H9 (cell line): Measurements from ENCODE around the gene KRTAP10-8. TPM values are rescaled to one million over a fixed set of nuclear protein-coding genes. Genes with fewer than 3 reads are reported as not detected.

Source experiments
- DNase-seq: peaks from one replicate; pipeline ENCODE4 v3.0.0-alpha.2; 2017
- H2AFZ ChIP-seq: one replicate; pipeline ENCODE4 v1.6.1; 2013; ENCODE audit warnings: mild to moderate bottlenecking, low read length, control low read depth, moderate library complexity
- H2AK5ac ChIP-seq: 2 replicates; pipeline ENCODE4 v1.6.1; 2013; ENCODE audit warnings: low read length, control low read depth, mixed read lengths; ENCODE audit not compliant: insufficient read length
- H2BK120ac ChIP-seq: one replicate; pipeline ENCODE4 v1.6.1; 2013; ENCODE audit warnings: low read depth, mild to moderate bottlenecking, low read length, control low read depth, inconsistent platforms; ENCODE audit not compliant: poor library complexity, severe bottlenecking
- H2BK12ac ChIP-seq: 2 replicates; pipeline ENCODE4 v1.6.1; 2013; ENCODE audit warnings: low read length, control low read depth, mixed read lengths, low read depth; ENCODE audit not compliant: insufficient read length
- H2BK15ac ChIP-seq: 2 replicates; pipeline ENCODE4 v1.6.1; 2013; ENCODE audit warnings: low read depth, low read length, control low read depth
- H2BK20ac ChIP-seq: one replicate; pipeline ENCODE4 v1.6.1; 2013; ENCODE audit warnings: low read depth, mild to moderate bottlenecking, low read length, control low read depth, inconsistent platforms; ENCODE audit not compliant: poor library complexity, severe bottlenecking
- H2BK5ac ChIP-seq: 2 replicates; pipeline ENCODE4 v1.6.1; 2013; ENCODE audit warnings: low read length, control low read depth, mixed read lengths; ENCODE audit not compliant: insufficient read length
- H3K14ac ChIP-seq: 2 replicates; pipeline ENCODE4 v1.6.1; 2013; ENCODE audit warnings: low read length, control low read depth; ENCODE audit not compliant: insufficient read depth
- H3K18ac ChIP-seq: 2 replicates; pipeline ENCODE4 v1.6.1; 2013; ENCODE audit warnings: low read depth, mild to moderate bottlenecking, mixed read lengths, low read length, control low read depth; ENCODE audit not compliant: insufficient read length
- H3K23ac ChIP-seq: 2 replicates; pipeline ENCODE4 v1.6.1; 2013; ENCODE audit warnings: low read length, control low read depth, mixed read lengths, low read depth; ENCODE audit not compliant: insufficient read length
- H3K23me2 ChIP-seq: 2 replicates; pipeline ENCODE4 v1.6.1; 2013; ENCODE audit warnings: low read depth, mild to moderate bottlenecking, mixed read lengths, low read length, control low read depth; ENCODE audit not compliant: insufficient read length, poor library complexity, severe bottlenecking
- H3K27ac ChIP-seq: 2 replicates; pipeline ENCODE4 v1.5.1; 2013; ENCODE audit warnings: low read length, control low read depth, mixed read lengths, low read depth; ENCODE audit not compliant: insufficient read length
- H3K27me3 ChIP-seq: 2 replicates; pipeline ENCODE4 v1.6.1; 2013; ENCODE audit warnings: low read length, control low read depth, inconsistent platforms; ENCODE audit not compliant: insufficient read depth
- H3K4ac ChIP-seq: 2 replicates; pipeline ENCODE4 v1.6.1; 2013; ENCODE audit warnings: low read depth, mild to moderate bottlenecking, control low read depth, inconsistent platforms, low read length, moderate library complexity
- H3K4me1 ChIP-seq: 2 replicates; pipeline ENCODE4 v1.6.1; 2013; ENCODE audit warnings: low read length, control low read depth, inconsistent platforms; ENCODE audit not compliant: insufficient read depth
- H3K4me2 ChIP-seq: 2 replicates; pipeline ENCODE4 v1.6.1; 2013; ENCODE audit warnings: low read length, control low read depth, mixed read lengths; ENCODE audit not compliant: insufficient read length, insufficient read depth
- H3K56ac ChIP-seq: 2 replicates; pipeline ENCODE4 v1.6.1; 2013; ENCODE audit warnings: low read depth, mild to moderate bottlenecking, mixed read lengths, low read length, control low read depth; ENCODE audit not compliant: insufficient read length
- H3K79me1 ChIP-seq: 2 replicates; pipeline ENCODE4 v1.6.1; 2013; ENCODE audit warnings: low read depth, mild to moderate bottlenecking, moderate library complexity, low read length, control low read depth, inconsistent platforms; ENCODE audit not compliant: insufficient read depth, poor library complexity, severe bottlenecking
- H3K79me2 ChIP-seq: 2 replicates; pipeline ENCODE4 v1.6.1; 2013; ENCODE audit warnings: low read length, control low read depth, inconsistent platforms; ENCODE audit not compliant: insufficient read depth
- H3K9ac ChIP-seq: 2 replicates; pipeline ENCODE4 v1.6.1; 2013; ENCODE audit warnings: low read length, control low read depth, mixed read lengths; ENCODE audit not compliant: insufficient read length; ENCODE audit errors: extremely low read depth
- H3K9me3 ChIP-seq: one replicate; pipeline ENCODE4 v1.6.1; 2013; ENCODE audit warnings: low read depth, low read length, inconsistent platforms; ENCODE audit not compliant: control insufficient read depth
- H3T11ph ChIP-seq: one replicate; pipeline ENCODE4 v1.6.1; 2013; ENCODE audit warnings: mild to moderate bottlenecking, low read length, control low read depth, inconsistent platforms
- H4K20me1 ChIP-seq: one replicate; pipeline ENCODE4 v1.6.1; 2013; ENCODE audit not compliant: control insufficient read depth, insufficient read length, insufficient read depth
- H4K5ac ChIP-seq: 2 replicates; pipeline ENCODE4 v1.6.1; 2013; ENCODE audit warnings: low read depth, mild to moderate bottlenecking, mixed read lengths, low read length, control low read depth; ENCODE audit not compliant: insufficient read length
- H4K8ac ChIP-seq: replicated peaks from 2 replicates; pipeline ENCODE4 v1.6.1; 2013; ENCODE audit warnings: low read length, control low read depth, mixed read lengths, low read depth; ENCODE audit not compliant: insufficient read length
- H4K91ac ChIP-seq: 2 replicates; pipeline ENCODE4 v1.6.1; 2013; ENCODE audit warnings: low read depth, mild to moderate bottlenecking, moderate library complexity, mixed read lengths, low read length, control low read depth; ENCODE audit not compliant: insufficient read length
- H3K27ac Mint-ChIP-seq, 3 experiments: 2 replicates in 2 of 3; 3 replicates in 1 of 3; pipeline ENCODE4 v1.8.0; 2020 to 2021; ENCODE audit warnings: mixed read lengths in 3 of 3, mild to moderate bottlenecking in 1 of 3, moderate library complexity in 1 of 3
- H3K27me3 Mint-ChIP-seq: 2 replicates; pipeline ENCODE4 v1.8.0; 2021; ENCODE audit warnings: low read depth, mild to moderate bottlenecking, moderate library complexity, mixed read lengths
- H3K36me3 Mint-ChIP-seq, 3 experiments: 2 replicates in 2 of 3; 3 replicates in 1 of 3; pipeline ENCODE4 v1.8.0; 2020 to 2021; ENCODE audit warnings: low read depth in 3 of 3, mixed read lengths in 3 of 3; ENCODE audit not compliant: insufficient read depth in 1 of 3
- H3K4me1 Mint-ChIP-seq, 2 experiments: 2 replicates each; pipeline ENCODE4 v1.8.0; 2020; ENCODE audit warnings: mixed read lengths in 2 of 2
- H3K4me3 Mint-ChIP-seq, 2 experiments: 2 replicates in 1 of 2; 3 replicates in 1 of 2; pipeline ENCODE4 v1.8.0; 2020 to 2021; ENCODE audit warnings: mild to moderate bottlenecking in 2 of 2, mixed read lengths in 2 of 2, moderate library complexity in 1 of 2
- H3K9me3 Mint-ChIP-seq, 2 experiments: 2 replicates in 1 of 2; 3 replicates in 1 of 2; pipeline ENCODE4 v1.8.0; 2020; ENCODE audit warnings: mild to moderate bottlenecking in 2 of 2, mixed read lengths in 2 of 2, moderate library complexity in 1 of 2
- CTCF ChIP-seq: fragments of 200-600 bp; sonication (generic); conservative IDR thresholded peaks from 3 replicates; pipeline ENCODE4 v1.8.0; 2021; ENCODE audit warnings: antibody characterized with exemption, mild to moderate bottlenecking
- WGBS: extraction: QIAGEN DNeasy Blood & Tissue Kit; methylation state at CpG from one replicate; pipeline ENCODE4 v1.1.7; 2013; ENCODE audit warnings: missing lambda C conversion rate, low lambda C conversion rate, mixed read lengths; ENCODE audit not compliant: insufficient read length; ENCODE audit errors: extremely low coverage; 5-methylcytosine and 5-hydroxymethylcytosine counted together
- total RNA-seq: library from RNA; stranded (reverse); gene quantifications from 2 replicates; pipeline ENCODE4 v1.2.1, GENCODE V29; 2021

KRTAP10-8 gene
- total RNA-seq, 1 experiment from 2014 or later: not detected

GRCh38 chr21:44650973-44651675, 39.2 kb downstream of the KRTAP10-8 start:
- no peak overlapping the region for H4K5ac ChIP-seq
- H3K4ac ChIP-seq: no peak overlapping the region
- no peaks in the 10 kb centered on the region for H4K20me1 ChIP-seq
- H3K9ac ChIP-seq: no peak overlapping the region
- H2AK5ac ChIP-seq: no peak overlapping the region
- no peaks in the 10 kb centered on the region for H3K4me1 ChIP-seq
- no peak overlapping the region; the same call in 1 of the 2 replicates for H3K14ac ChIP-seq
- H3K4me2 ChIP-seq: no peak overlapping the region
- H3K23ac ChIP-seq: no peak overlapping the region
- Mint-ChIP-seq H3K9me3 (peaks cover 4 to 11% of the 10 kb centered on the region in 2 experiments), H3K4me3 (no peak overlapping the region), H3K36me3 (peaks cover 5 to 6% (median 5%) of the 10 kb centered on the region in 3 experiments), H3K27me3 (peaks cover 20% of the 10 kb centered on the region), H3K4me1 (peaks cover 13 to 20% of the 10 kb centered on the region in 2 experiments), H3K27ac (no peak overlapping the region; a peak in 1 of 7 replicates)
- no peak overlapping the region for H2BK20ac ChIP-seq
- peaks cover 2% of the 10 kb centered on the region for H3K23me2 ChIP-seq
- H3K79me1 ChIP-seq: no peaks in the 10 kb centered on the region
- H3K79me2 ChIP-seq: no peaks in the 10 kb centered on the region
- no peak overlapping the region for H2AFZ ChIP-seq
- H3K56ac ChIP-seq: no peak overlapping the region
- no peak overlapping the region for H2BK120ac ChIP-seq
- H2BK5ac ChIP-seq: no peak overlapping the region
- H2BK12ac ChIP-seq: no peak overlapping the region
- H4K91ac ChIP-seq: no peak overlapping the region
- H3K27me3 ChIP-seq: no peaks in the 10 kb centered on the region
- no peak overlapping the region for H3T11ph ChIP-seq
- H4K8ac ChIP-seq: no peak overlapping the region
- no peak overlapping the region for H3K18ac ChIP-seq
- no peak for TF ChIP-seq CTCF
- no peak overlapping the region for H3K27ac ChIP-seq
- DNase-seq: no peak
- H3K9me3 ChIP-seq: no peaks in the 10 kb centered on the region
- H2BK15ac ChIP-seq: no peak overlapping the region
- WGBS: no CpG with 5 or more reads among the region's 12 CpGs
